ENCODE results near the gene SHB. TPM values are rescaled to one million over a fixed set of nuclear protein-coding genes. Genes with fewer than 3 reads are reported as not detected.

Gene SHB
- total and polyA plus RNA-seq, 2 of the 8 experiments (the other 6 are each of a cell fraction or from before 2014, with no cell fraction given), result 4.1 to 12.6 TPM

GRCh38 chr9:37998881-37999587 is 70.0 kb downstream of the SHB start:
- Histone ChIP-seq H3K4me3 (ENCODE audit: extremely low read depth in 1 of 4, insufficient read depth in 2 of 4, low read depth in 3 of 4, low read length in 4 of 4) (no peak overlapping the region), H3K36me3 (ENCODE audit: control insufficient read depth in 2 of 4, insufficient read depth in 4 of 4, low read length in 3 of 4) (no peaks in the 10 kb centered on the region), H3K9ac (replicated peaks in 1 of 4; ENCODE audit: extremely low read depth in 1 of 4, low read depth in 3 of 4, low read length in 3 of 4) (no peak overlapping the region), H2BK120ac (replicated peaks; ENCODE audit: low read depth, low read length) (no peak overlapping the region), H2BK20ac (ENCODE audit: low read length) (no peak overlapping the region), H3K23ac (ENCODE audit: insufficient read length) (no peak overlapping the region), H3K27me3 (replicated peaks in 1 of 4; ENCODE audit: control insufficient read depth in 3 of 4, extremely low read depth in 1 of 4, insufficient read depth in 3 of 4, low read length in 3 of 4) (no peaks in the 10 kb centered on the region), H3K4me1 (replicated peaks in 1 of 4; ENCODE audit: control insufficient read depth in 3 of 4, insufficient read depth in 4 of 4, low read length in 3 of 4) (peaks cover 0 to 16% (median 5%) of the 10 kb centered on the region in 4 experiments; a peak in 6 of 7 replicates), H3K56ac (replicated peaks; ENCODE audit: insufficient read length, low read depth, low read length) (no peak overlapping the region), H3K23me2 (ENCODE audit: low read depth, low read length) (no peaks in the 10 kb centered on the region), H3K79me2 (ENCODE audit: control insufficient read depth in 1 of 2, insufficient read depth in 2 of 2, low read length in 2 of 2) (no peaks in the 10 kb centered on the region; a peak in 1 of 4 replicates), H3K14ac (ENCODE audit: insufficient read length) (no peak overlapping the region), H2BK5ac (ENCODE audit: low read depth, low read length) (0 out of 2 replicates have a peak overlapping the region, but pooled peaks have one; percentile 35), H4K91ac (replicated peaks; ENCODE audit: insufficient read length, low read length) (no peak overlapping the region), H3K18ac (ENCODE audit: extremely low read depth, low read length) (no peak overlapping the region), H4K8ac (ENCODE audit: extremely low read depth, insufficient read depth, low read length) (no peak overlapping the region), H3K27ac (ENCODE audit: low read depth, low read length) (no peak overlapping the region), H3K9me3 (ENCODE audit: insufficient read depth in 2 of 2, low read depth in 1 of 2, low read length in 1 of 2) (no peaks in the 10 kb centered on the region), H3K79me1 (ENCODE audit: low read depth, low read length) (peaks cover 12% of the 10 kb centered on the region; the same call in 1 of the 2 replicates), H4K5ac (ENCODE audit: insufficient read length, low read depth, low read length) (no peak overlapping the region), H4K20me1 (replicated peaks in 1 of 2; ENCODE audit: control insufficient read depth in 1 of 2, insufficient read depth in 2 of 2, low read length in 2 of 2) (no peaks in the 10 kb centered on the region), H2BK12ac (ENCODE audit: low read depth, low read length) (no peak overlapping the region), H2AFZ (ENCODE audit: low read length) (no peak overlapping the region), H3K4me2 (ENCODE audit: insufficient read depth in 1 of 2, low read depth in 2 of 2, low read length in 2 of 2) (no peak overlapping the region; a peak in 1 of 4 replicates), H2BK15ac (ENCODE audit: low read length) (no peak overlapping the region), H2AK5ac (ENCODE audit: low read depth, low read length) (no peak overlapping the region), H3K4ac (replicated peaks; ENCODE audit: insufficient read length, low read depth, low read length) (no peak overlapping the region)
- no peak for TF ChIP-seq HDAC2 (IDR thresholded peaks at IDR 0.05; ENCODE audit: borderline replicate concordance in 1 of 2, low read depth in 2 of 2, low read length in 2 of 2)
- TF ChIP-seq CTBP2 (IDR thresholded peaks at IDR 0.05; ENCODE audit: borderline replicate concordance, insufficient read depth, insufficient read length, low read length), result no peak
- TF ChIP-seq BCL11A (IDR thresholded peaks at IDR 0.05; ENCODE audit: low read depth in 2 of 2, low read length in 2 of 2), result no peak
- no peak for TF ChIP-seq GABPA (IDR thresholded peaks at IDR 0.05; ENCODE audit: borderline replicate concordance, insufficient read depth, low read length)
- FAIRE-seq (no peak), DNase-seq (ENCODE audit: low read depth in 1 of 2, low spot score in 2 of 2) (no peak)
- ChIA-PET POLR2A (ENCODE audit: partially characterized antibody) (interaction anchor here (4.7 kb wide), 1 partner anchor 18 kb away, joined by 24 read pairs; no protein-coding TSS in a partner anchor), CTCF (ENCODE audit: partially characterized antibody) (interaction anchor here (0.7 to 2.5 kb wide), 19 partner anchors 10 to 359 kb away, joined by 3 to 20 read pairs (median 3); no protein-coding TSS in a partner anchor)
- 78% methylated on average over 5 of the region's 5 CpGs; no CpG with 5 or more reads in 1 of the 2 experiments for WGBS, 2 experiments (ENCODE audit: extremely low coverage in 1 of 2, insufficient coverage in 1 of 2, insufficient read length in 1 of 2, insufficient replicate concordance in 2 of 2, low coverage in 1 of 2, low lambda C conversion rate in 2 of 2, missing lambda C conversion rate in 1 of 2)
